Activated CD8-positive, alpha-beta memory T cell treated with anti-CD3 and anti-CD28 coated beads, Interleukin-2, amount 10 ng/mL, durations not matched to agents 7 days and 5 days (primary cell): Measurements from ENCODE around the gene MICAL3. TPM values are rescaled to one million over a fixed set of nuclear protein-coding genes. Genes with fewer than 3 reads are reported as not detected.

Experiments
- ATAC-seq: fragments of 150-1000 bp; cut with Tn5 transposase; one replicate; pipeline ENCODE4 v1.10.0; 2021; ENCODE audit warnings: moderate library complexity
- CTCF ChIA-PET: fragments of 350-600 bp; sonication (Branson Sonifier 250); formaldehyde crosslinking; loops from one replicate; lab custom pipeline; 2021; ENCODE audit warnings: antibody characterized with exemption; lab: Charles Lee
- DNase-seq: peaks from one replicate; pipeline ENCODE4 v3.0.0-alpha.2; 2020
- H3K27ac Mint-ChIP-seq: one replicate; pipeline ENCODE4 v1.8.0; 2021; ENCODE audit warnings: mild to moderate bottlenecking, mixed read lengths
- H3K27me3 Mint-ChIP-seq: one replicate; pipeline ENCODE4 v1.8.0; 2021; ENCODE audit warnings: mixed read lengths
- H3K36me3 Mint-ChIP-seq: one replicate; pipeline ENCODE4 v1.8.0; 2021; ENCODE audit warnings: mild to moderate bottlenecking, mixed read lengths
- H3K4me1 Mint-ChIP-seq: one replicate; pipeline ENCODE4 v1.8.0; 2021; ENCODE audit warnings: mixed read lengths
- H3K4me3 Mint-ChIP-seq: one replicate; pipeline ENCODE4 v1.8.0; 2021; ENCODE audit warnings: mild to moderate bottlenecking, moderate library complexity, mixed read lengths
- H3K9me3 Mint-ChIP-seq: one replicate; pipeline ENCODE4 v1.8.0; 2022; ENCODE audit warnings: low read depth, mixed read lengths
- total RNA-seq, 2 experiments: library from RNA; stranded (reverse); gene quantifications; one replicate each; pipeline ENCODE4 v1.2.3, GENCODE V29; 2021

MICAL3 gene
- total RNA-seq, 2 experiments from 2014 or later, result 38.8 to 41.7 TPM

- CTCF ChIA-PET, result interaction anchor here (0.6 to 3.0 kb wide), 5 partner anchors 25 to 607 kb away, joined by 3 to 19 read pairs (median 5); no protein-coding TSS in a partner anchor
- peaks cover 16% of the 10 kb centered on the region for H3K27me3 Mint-ChIP-seq
- peaks cover 57% of the 10 kb centered on the region for H3K4me1 Mint-ChIP-seq
Observed at GRCh38 chr22:17779286-17780115, 244.9 kb downstream of the MICAL3 start.

GRCh38 chr22:17778412-17778976, 245.9 kb downstream of the MICAL3 start:
- Mint-ChIP-seq H3K27ac (no peak overlapping the region), H3K27me3 (peaks cover 17% of the 10 kb centered on the region), H3K4me3 (peak overlapping the region; percentile 82), H3K9me3 (no peaks in the 10 kb centered on the region), H3K4me1 (peaks cover 59% of the 10 kb centered on the region), H3K36me3 (peaks cover 5% of the 10 kb centered on the region)
- no peak for DNase-seq
- CTCF ChIA-PET, result interaction anchor here (1.2 to 3.0 kb wide), 4 partner anchors 24 to 606 kb away, joined by 3 to 19 read pairs (median 7); no protein-coding TSS in a partner anchor
- ATAC-seq, result no peak

More at GRCh38 chr22:17779286-17780115, 244.9 kb downstream of the MICAL3 start:
- Mint-ChIP-seq H3K4me3 (peak overlapping the region; percentile 45), H3K9me3 (no peaks in the 10 kb centered on the region), H3K36me3 (peaks cover 5% of the 10 kb centered on the region), H3K27ac (peak overlapping the region; percentile 70)
- ATAC-seq (peak; percentile 50), DNase-seq (peak; percentile 70)

- Mint-ChIP-seq H3K27ac (peak overlapping the region; percentile 89), H3K27me3 (peaks cover 25% of the 10 kb centered on the region), H3K4me1 (peaks cover 67% of the 10 kb centered on the region), H3K4me3 (peak overlapping the region; percentile 82), H3K9me3 (no peaks in the 10 kb centered on the region), H3K36me3 (peaks cover 7% of the 10 kb centered on the region)
- CTCF ChIA-PET, result interaction anchor here (1.4 to 3.0 kb wide), 5 partner anchors 9 to 298 kb away, joined by 4 to 11 read pairs (median 6); no protein-coding TSS in a partner anchor
- DNase-seq, result no peak
- no peak for ATAC-seq
Observed at GRCh38 chr22:17777717-17778044, 246.7 kb downstream of the MICAL3 start.

GRCh38 chr22:17777005-17777716, 247.2 kb downstream of the MICAL3 start:
- peaks cover 69% of the 10 kb centered on the region for H3K4me1 Mint-ChIP-seq
- H3K9me3 Mint-ChIP-seq, result no peaks in the 10 kb centered on the region
- H3K27me3 Mint-ChIP-seq, result peaks cover 30% of the 10 kb centered on the region
- H3K36me3 Mint-ChIP-seq, result peaks cover 7% of the 10 kb centered on the region
- DNase-seq (peak; percentile 90), ATAC-seq (peak; percentile 63)
- peak overlapping the region; percentile 89 for H3K27ac Mint-ChIP-seq
- CTCF ChIA-PET, result interaction anchor here (0.9 to 3.0 kb wide), 7 partner anchors 8 to 299 kb away, joined by 3 to 11 read pairs (median 6); no protein-coding TSS in a partner anchor
- H3K4me3 Mint-ChIP-seq, result peak overlapping the region; percentile 82

GRCh38 chr22:17775781-17776465, 248.4 kb downstream of the MICAL3 start:
- H3K36me3 Mint-ChIP-seq, result peaks cover 7% of the 10 kb centered on the region
- H3K27me3 Mint-ChIP-seq, result peaks cover 39% of the 10 kb centered on the region
- no peaks in the 10 kb centered on the region for H3K9me3 Mint-ChIP-seq
- H3K4me1 Mint-ChIP-seq, result peaks cover 65% of the 10 kb centered on the region
- peak overlapping the region; percentile 82 for H3K4me3 Mint-ChIP-seq
- no peak for DNase-seq
- peak overlapping the region; percentile 89 for H3K27ac Mint-ChIP-seq
- ATAC-seq, result no peak
- CTCF ChIA-PET, result interaction anchor here (0.9 to 1.6 kb wide), 4 partner anchors 9 to 34 kb away, joined by 3 to 11 read pairs (median 6); no protein-coding TSS in a partner anchor

GRCh38 chr22:17774926-17775685, 249.3 kb downstream of the MICAL3 start:
- Mint-ChIP-seq H3K36me3 (peaks cover 7% of the 10 kb centered on the region), H3K27me3 (peaks cover 44% of the 10 kb centered on the region), H3K4me3 (peak overlapping the region; percentile 32), H3K27ac (peak overlapping the region; percentile 21), H3K4me1 (peaks cover 59% of the 10 kb centered on the region), H3K9me3 (no peaks in the 10 kb centered on the region)
- ATAC-seq (no peak), DNase-seq (no peak)
- CTCF ChIA-PET, result interaction anchor here (5.4 kb wide), 1 partner anchor 32 kb away, joined by 28 read pairs; no protein-coding TSS in a partner anchor

GRCh38 chr22:17774206-17774925, 250.0 kb downstream of the MICAL3 start, which contains the start of gene BID:
Gene BID, minus strand, starts transcription at chr22:17774469. Its CDS starts 24,353 bp downstream, at chr22:17750116.
- H3K4me3 Mint-ChIP-seq, result peak within 1 kb of the TSS; percentile 71
- H3K4me1 Mint-ChIP-seq, result peaks cover 51% of the 10 kb centered on the region
- DNase-seq, result peak; percentile 50
- CTCF ChIA-PET, result interaction anchor here (1.4 to 5.4 kb wide), 4 partner anchors 10 to 31 kb away, joined by 3 to 28 read pairs (median 6); no protein-coding TSS in a partner anchor
- peaks cover 46% of the 10 kb centered on the region for H3K27me3 Mint-ChIP-seq
- peak within 1 kb of the TSS; percentile 21 for H3K27ac Mint-ChIP-seq
- ATAC-seq, result peak; percentile 46
- no peaks in the 10 kb centered on the region for H3K9me3 Mint-ChIP-seq
- H3K36me3 Mint-ChIP-seq, result peaks cover 4% of the 10 kb centered on the region

GRCh38 chr22:17773606-17774205, 250.7 kb downstream of the MICAL3 start:
- H3K36me3 Mint-ChIP-seq, result peaks cover 3% of the 10 kb centered on the region
- DNase-seq, result peak; percentile 81
- H3K27ac Mint-ChIP-seq, result no peak overlapping the region
- peaks cover 49% of the 10 kb centered on the region for H3K27me3 Mint-ChIP-seq
- peak overlapping the region; percentile 71 for H3K4me3 Mint-ChIP-seq
- H3K4me1 Mint-ChIP-seq, result peaks cover 45% of the 10 kb centered on the region
- no peaks in the 10 kb centered on the region for H3K9me3 Mint-ChIP-seq
- CTCF ChIA-PET, result interaction anchor here (1.4 to 5.4 kb wide), 4 partner anchors 10 to 30 kb away, joined by 3 to 28 read pairs (median 6); no protein-coding TSS in a partner anchor
- ATAC-seq, result peak; percentile 60

- H3K36me3 Mint-ChIP-seq, result peaks cover 3% of the 10 kb centered on the region
- CTCF ChIA-PET, result interaction anchor here (1.4 to 5.4 kb wide), 4 partner anchors 11 to 30 kb away, joined by 3 to 28 read pairs (median 6); no protein-coding TSS in a partner anchor
- H3K4me3 Mint-ChIP-seq, result peak overlapping the region; percentile 71
- H3K9me3 Mint-ChIP-seq, result no peaks in the 10 kb centered on the region
- peaks cover 39% of the 10 kb centered on the region for H3K4me1 Mint-ChIP-seq
- ATAC-seq (no peak), DNase-seq (no peak)
- no peak overlapping the region for H3K27ac Mint-ChIP-seq
- peaks cover 49% of the 10 kb centered on the region for H3K27me3 Mint-ChIP-seq
Observed at GRCh38 chr22:17772958-17773605, 251.3 kb downstream of the MICAL3 start.

GRCh38 chr22:17772249-17772957, 252.0 kb downstream of the MICAL3 start:
- ATAC-seq, result no peak
- Mint-ChIP-seq H3K4me1 (peaks cover 41% of the 10 kb centered on the region), H3K9me3 (no peaks in the 10 kb centered on the region), H3K36me3 (peaks cover 2% of the 10 kb centered on the region), H3K4me3 (peak overlapping the region; percentile 32), H3K27ac (no peak overlapping the region), H3K27me3 (peaks cover 53% of the 10 kb centered on the region)
- DNase-seq, result no peak
- CTCF ChIA-PET, result interaction anchor here (1.4 to 5.4 kb wide), 3 partner anchors 13 to 29 kb away, joined by 5 to 28 read pairs (median 6); no protein-coding TSS in a partner anchor
